GM18507 (cell line): Measurements from ENCODE around the gene TACC2.
A peak's percentile ranks its signal among the peaks of the same experiment; 100 is the strongest.

Experiments
- DNase-seq: peaks from one replicate; pipeline ENCODE4 v3.0.0; 2011; ENCODE audit warnings: low read depth; ENCODE audit not compliant: insufficient read length; ENCODE audit errors: extremely low spot score
- FAIRE-seq: peaks from 2 replicates; lab custom pipeline; 2011; peaks lifted over from hg19 to GRCh38; lab: Jason Lieb, UNC

The TACC2 gene

DNA sequence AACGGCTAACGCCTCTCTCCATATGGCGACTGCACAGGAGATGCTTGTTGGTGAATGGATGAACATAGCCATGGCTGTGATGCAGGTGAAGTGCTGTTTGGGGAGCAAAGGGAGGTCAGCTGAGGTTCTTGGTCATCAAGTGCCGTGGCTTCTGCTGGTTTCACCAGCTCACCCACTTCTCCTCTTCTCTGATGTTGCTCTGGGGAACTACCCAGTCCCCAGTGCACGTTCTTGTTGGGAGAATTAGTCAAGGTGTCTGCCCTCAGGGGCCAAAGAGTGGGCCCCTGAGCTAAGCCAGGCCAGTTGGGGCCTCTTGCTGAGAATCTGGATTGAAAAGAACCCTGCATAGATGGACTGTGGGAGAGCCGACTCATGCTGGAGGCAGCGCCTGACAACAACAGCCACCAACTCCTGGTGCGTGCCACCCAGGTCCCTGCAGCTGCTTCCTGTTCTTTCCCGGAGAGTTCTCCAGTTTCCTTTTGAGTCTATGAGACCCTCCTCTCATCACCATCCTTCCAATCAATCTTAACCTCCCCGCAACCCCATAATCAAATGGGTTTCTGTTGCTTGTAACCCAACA is 285.1 kb downstream of the TACC2 start:
- DNase-seq (no peak), FAIRE-seq (no peak)

DNA sequence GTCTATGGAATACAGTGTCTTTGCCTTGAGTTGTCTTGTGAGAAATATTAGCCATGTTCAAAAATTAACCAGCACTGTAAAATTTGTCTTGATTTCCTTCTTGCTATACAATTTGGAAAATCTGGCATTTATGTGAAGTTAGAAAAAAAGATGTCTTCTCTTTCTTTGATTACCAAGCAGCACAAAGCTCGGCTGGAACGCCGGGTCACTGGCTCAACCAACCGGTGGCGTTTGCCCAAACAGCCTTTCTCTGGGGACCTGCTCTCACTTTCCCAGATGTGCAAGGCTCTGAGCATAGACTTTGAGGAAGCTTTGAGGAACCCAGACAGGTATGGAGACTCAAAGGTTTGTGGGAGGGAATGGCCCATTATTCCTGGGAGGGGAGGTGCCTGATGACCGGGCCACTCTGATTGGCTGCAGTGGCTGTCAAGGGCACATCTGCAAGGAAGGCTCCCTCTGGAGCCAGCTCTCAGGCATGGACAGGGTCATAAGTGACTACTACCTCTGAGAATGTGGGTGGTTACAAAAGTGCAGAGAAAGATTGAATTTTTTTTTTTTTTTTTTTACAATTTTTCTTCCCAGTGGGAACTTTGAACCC is 287.7 kb downstream of the TACC2 start:
- no peak for DNase-seq
- FAIRE-seq: no peak

DNA sequence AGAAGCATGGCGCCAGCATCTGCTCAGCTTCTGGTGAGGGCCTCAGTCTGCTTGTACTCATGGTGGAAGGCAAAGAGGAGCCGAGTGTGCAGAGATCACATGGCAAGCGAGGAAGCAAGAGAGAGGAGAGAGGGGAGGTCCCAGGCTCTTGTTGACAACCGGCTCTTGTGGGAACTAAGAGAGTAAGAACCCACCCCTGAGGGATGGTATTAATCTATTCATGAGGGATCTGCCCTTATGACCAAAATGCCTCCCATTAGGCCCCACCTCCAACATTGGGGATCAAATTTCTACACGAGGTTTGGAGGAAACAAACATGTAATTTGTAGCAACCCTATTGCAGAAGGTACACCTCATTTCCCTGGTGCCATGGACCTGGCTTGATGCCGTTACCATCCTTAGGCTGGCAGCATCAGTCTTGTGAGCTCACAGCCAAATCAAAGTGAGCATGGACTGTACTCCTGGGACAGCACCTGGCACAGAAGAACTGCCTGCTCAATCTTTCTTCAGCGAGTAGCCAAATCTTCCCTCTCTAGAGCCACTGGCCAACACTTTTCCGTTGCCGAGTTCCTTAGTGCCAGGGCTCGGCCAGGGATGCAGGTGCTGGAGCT is 288.7 kb downstream of the TACC2 start:
- no peak for FAIRE-seq
- DNase-seq: no peak

DNA sequence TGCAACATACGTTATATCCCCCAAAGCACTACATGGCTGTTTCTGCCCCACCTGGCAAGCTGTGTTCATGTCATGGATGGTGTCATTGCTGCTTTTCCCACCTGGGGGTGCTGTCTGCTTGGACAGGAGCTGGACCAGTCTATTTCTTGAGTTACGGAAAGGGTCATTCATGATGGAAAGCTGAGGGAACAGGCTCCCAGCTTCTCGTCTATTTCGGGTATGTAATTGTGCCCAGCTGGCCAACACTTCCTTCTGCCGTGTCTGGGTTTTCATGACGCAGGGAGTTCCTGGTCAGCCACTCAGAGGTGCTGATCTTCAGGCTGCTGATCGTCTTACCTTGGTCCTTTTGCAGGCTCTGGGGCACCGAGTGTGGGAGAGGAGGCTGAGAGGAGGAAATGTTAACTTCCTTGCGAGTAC is 290.8 kb downstream of the TACC2 start:
- DNase-seq (no peak), FAIRE-seq (peak; percentile 21)

DNA sequence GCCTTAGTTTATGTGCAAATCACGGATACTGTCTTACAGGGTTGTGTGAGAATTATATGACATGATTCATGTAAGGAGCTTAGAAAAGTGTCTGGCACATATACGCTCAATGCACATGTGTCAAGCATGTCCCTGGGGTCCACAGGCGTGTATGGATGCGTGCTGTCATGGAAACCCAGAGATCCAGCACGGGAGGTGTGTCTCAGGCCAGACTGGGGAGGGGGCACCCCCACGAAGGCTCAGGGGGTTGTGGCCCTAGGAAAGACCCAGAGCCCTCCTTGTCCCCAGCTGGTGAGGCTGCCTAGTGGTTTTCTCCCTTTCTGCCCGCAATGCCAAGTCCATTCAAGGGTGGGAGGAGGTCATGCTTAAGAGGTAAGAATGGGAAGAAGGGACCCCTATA is 291.2 kb downstream of the TACC2 start:
- DNase-seq (no peak), FAIRE-seq (no peak)

DNA sequence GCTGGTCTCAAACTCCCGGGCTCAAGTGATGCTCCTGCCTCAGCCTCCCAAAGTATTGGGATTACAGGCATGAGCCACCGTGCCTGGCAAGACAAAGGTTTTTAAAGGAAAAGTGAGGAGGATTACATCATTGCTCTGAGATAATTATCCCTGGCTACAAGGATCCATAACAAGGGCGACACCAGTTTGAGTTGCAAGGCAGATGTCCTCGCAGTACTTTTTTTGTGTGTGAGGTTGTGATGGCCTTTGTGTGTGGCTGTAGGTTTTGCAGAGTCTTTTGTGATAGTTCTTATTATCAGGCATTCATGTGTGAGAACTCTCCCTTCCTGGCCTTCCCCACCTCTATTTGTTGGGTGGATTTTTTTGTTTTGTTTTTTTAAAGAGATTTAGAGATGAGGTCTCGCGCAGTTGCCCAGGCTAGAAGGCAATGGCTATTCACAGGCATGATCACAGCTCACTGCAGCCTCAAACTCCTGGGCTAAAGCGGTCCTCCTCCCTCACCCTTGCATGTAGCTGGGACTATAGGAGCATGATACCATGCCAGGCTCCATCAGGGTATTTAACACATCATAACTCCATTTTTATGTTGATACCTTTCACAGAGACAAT is 292.2 kb downstream of the TACC2 start:
- DNase-seq (no peak), FAIRE-seq (no peak)

DNA sequence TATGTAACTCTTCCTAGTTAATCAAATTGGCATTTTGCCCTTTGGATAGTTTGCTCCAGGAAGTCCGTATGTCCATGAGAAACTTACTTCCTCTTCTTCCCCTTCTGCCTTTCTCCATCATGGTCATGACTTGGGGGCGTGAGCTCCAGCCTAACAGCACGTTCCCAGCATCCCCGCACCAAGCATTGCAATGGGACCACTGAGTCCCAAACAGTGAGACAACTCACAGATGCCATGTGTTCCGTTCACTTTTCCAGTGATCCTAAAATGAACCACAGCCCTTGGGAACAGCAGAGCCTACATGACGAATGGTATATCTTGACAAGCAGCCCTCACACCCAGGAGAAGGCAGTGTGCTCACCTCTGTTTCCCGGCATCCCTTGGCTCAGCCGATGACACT is 292.8 kb downstream of the TACC2 start:
- FAIRE-seq (no peak), DNase-seq (no peak)

DNA sequence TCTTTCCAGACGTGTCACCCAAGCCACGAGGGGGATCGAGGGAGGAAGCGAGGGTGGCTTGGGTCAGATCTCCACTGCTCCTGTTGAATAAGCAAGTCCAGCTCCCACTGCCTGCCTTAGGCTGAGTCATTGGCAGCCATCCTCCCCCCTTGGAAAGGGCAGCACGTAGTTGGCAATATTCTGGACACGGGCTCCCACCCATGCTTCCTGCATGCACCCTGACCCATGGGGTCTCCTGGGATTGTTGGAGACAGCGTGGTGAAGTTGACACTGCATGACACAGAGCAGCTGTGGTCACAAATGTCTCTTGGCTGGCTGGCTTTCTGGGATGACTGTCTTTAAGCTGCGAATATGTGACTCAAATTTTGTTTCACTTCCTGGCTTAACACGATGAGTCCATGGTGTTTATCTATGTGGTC is 293.3 kb downstream of the TACC2 start:
- DNase-seq: no peak
- no peak for FAIRE-seq

DNA sequence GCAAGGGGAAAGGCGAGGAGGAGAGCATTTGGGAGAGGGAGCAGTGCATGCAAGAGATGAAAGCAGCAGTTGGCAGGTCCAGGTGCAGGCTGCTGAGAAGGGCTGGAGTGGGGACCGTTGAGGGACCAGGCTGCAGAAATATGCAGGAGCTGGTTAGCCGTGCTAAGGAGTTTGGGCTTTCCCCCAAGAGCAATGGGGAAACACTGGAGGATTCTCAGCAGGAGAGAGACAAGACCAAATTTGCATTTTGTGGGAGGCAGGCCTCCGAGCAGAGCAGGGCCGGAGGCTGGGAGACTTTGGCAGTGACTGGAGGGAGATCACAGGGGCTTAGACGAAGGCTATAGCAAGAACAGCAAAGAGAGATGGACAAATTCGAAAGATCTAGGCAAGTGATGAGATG is 293.9 kb downstream of the TACC2 start:
- peak; percentile 33 for FAIRE-seq
- no peak for DNase-seq

DNA sequence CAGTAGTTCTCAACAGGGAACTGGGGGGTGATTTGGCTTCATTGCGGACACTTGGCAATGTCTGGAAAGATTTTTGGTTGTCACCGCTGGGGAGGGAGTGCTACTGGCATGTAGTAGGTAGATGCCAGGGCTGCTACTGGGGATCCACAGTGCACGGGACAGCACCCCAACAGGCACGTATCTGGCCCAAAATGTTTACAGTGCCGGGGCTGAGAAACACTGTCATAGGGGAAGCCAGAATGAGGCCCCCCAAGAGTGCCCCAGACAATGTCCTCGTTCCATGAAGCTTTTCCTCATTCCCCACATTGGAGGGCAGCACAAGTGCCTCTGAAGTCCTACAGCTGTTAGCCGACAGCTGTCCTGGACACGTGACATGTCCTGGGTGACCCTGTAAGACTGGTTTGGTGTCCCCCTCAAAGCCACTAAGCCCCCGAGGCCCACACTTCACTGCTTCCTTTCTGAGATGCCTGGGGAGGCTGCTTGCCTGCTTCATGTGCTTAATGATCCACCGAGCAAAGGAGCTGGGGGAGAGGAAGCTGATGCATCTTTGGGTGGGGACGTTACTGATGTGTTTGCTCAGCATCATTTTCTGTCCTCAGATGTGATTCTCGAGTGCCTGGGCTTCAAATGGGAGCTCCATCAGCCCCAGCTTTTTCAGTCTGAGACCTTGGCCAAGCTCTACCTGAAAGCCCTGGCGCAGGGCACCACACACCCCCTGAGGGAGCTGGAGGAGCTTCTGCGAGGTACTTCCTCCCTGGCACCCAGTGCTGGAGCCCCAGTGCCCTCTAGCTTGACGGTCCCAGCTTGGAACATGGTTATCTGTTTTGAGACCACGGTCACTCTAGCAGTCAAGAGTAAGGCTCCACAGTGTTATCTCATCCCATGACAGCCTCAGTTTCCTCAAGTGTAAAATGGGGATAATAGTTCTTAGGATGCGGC is 296.8 kb downstream of the TACC2 start:
- DNase-seq (no peak), FAIRE-seq (no peak)

DNA sequence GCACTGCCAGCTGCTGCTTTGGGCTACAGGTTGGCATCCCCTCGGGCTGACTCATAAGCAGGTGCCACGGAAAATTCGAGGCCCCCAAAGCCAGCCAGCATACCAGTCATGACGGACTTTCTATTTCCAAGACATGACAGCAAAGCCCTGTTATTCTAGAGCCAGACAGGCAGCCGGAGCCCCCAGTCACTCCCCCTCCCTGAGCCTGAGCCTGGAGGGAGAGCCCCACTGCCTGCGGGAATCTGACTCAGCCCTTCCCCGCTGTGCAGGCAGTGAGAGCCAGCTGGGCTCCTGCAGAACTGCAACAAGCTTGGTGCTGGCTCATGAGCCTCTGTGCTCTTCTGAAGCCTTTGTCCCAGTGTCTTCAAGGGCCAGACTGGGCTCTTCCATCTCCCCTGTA is 297.9 kb downstream of the TACC2 start:
- FAIRE-seq (no peak), DNase-seq (no peak)

DNA sequence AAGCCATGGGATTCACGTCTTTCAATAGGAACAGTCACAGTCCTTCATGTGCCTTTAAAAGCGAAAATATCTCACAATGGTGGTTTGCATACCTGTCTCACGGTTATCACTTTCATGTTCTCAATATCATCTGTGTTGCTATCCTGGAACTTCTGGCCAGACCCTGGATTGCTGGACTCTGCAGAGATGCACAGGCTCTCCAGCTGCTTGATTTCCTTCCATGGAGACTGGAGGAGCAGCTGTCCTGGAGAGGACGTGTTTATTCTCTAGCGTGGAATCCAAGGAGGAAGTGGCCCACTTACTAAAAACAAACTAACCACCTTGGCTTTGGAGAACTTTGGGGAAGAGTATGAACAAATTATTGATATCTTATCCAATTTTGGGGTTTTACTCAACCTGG is 298.6 kb downstream of the TACC2 start:
- FAIRE-seq: no peak
- DNase-seq: no peak

DNA sequence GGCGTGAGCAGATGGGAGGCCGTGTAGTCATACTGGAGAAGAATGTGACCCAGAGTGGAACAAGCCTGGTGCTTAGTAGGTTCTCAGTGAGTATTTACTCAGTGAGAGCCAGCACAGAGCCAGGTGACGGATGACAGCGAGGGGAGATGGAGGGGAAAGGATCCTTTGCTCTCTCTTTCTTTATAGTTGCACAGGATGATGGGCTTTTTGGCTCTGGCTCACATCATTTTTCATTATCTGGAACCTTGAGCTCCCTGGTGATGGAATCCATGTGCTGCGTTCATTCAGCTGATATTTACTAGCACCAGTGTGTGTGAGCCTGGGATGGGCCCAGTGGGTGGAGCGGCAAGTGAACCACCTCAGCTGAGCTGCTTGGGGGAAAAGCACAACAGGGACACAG is 299.3 kb downstream of the TACC2 start:
- DNase-seq (no peak), FAIRE-seq (no peak)

DNA sequence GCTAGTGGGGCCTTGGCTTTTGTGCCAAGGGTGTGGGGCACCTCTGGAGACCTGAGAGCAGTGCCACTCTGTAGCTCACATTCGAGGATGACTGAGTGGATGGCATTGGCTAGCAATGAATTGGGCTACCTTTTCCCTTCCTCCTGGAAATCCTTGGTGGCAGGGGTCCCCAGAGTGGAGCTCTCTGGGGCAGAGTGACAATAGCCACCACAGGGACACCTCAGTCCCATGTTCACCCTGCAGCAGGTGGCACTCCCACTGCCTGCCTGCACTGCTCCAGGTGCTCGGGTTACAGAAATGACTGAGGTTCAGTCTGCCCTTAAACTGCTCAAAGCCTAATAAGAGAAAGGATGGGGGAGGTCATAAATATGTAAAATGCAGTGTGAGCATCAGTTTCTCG is 300.0 kb downstream of the TACC2 start:
- DNase-seq: no peak
- FAIRE-seq: no peak

DNA sequence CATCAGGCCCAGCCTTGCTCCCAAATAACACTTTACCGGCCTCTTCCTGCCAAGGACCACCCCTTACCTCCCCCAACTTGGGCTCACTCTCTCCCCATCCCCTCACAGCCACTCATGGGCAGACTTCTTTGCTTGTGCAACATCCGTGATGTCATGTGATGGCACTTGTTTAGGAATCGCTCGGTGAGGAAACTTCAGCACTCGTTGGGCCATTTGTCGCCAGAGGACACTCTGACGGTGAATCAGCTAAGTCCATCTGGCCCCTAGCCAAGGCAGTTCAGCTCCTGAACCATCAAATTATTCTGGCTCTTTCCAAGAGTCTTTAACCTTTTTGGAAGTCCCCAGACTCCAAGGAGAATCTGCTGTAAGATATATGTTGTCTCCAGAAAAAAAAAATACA is 301.4 kb downstream of the TACC2 start:
- FAIRE-seq: no peak
- DNase-seq: no peak

DNA sequence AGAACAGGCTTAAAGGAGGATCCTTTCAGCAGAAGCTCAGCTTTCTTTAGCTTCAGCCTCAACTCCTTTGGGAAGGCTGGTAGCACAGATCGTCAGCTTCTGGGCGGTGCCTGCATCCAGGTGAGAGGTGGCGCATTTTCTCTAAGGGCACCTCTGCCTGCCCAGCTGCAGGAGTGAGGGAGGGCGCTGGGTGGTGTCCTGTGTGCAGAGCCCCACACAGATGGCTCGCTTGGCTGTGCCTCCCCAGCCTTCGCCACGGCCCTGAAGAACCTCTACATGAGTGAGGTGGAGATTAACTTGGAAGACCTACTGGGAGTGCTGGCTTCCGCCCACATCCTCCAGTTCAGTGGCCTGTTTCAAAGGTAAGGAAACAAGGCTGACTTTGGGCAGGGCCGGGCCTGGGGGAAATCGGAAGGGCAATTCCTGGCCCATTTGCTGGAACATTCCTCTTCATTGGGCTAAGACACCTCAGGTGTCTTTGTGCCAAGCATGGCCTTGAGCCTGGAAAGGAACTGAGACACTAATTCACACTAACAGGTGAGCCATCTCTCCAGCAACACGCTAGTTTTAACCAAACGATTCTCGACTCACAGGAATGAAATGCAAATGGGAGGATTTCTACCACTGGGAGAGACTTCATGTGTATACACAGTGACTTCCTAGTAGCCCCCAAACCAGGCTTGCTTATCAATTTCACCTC is 302.0 kb downstream of the TACC2 start:
- DNase-seq: no peak
- FAIRE-seq: no peak

DNA sequence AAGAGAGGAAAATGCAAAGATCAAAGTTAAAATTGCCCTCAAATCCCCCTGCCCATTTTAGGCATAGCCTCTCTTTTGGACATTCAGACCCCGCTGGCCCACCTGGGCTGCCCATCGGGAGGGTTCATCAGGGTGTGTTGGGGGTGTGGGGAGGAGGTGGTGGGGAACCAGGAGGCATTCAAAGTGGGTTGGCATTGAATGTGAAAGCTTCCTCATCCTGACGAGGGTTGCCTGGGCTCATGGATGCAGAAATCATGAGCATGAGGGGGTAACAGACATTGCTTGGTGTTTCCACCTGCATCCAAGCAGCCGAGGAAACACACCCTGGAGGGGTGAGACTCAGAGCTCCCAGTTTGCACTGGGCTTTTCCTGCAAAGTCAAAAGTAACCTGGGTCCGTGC is 302.8 kb downstream of the TACC2 start:
- FAIRE-seq (no peak), DNase-seq (no peak)

DNA sequence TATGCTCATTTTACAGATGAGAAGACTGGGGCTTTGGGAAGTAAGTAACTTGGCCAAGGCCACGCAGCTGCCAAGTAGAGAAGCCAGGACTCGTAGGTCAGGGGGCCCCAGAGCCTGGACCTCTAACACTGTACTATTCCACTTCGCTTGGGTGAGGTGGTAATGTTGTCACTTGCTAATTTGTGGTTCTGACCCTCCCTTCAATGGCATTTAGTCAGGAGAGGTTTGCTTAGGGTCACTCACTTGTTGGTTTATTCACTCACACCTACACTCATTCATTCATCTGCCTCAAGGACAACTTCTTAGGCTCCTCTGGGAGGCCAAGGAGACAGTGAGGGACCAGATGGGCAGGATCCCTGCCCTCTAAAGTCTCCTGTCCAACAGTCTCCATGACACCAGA is 303.4 kb downstream of the TACC2 start:
- FAIRE-seq: no peak
- DNase-seq: no peak

DNA sequence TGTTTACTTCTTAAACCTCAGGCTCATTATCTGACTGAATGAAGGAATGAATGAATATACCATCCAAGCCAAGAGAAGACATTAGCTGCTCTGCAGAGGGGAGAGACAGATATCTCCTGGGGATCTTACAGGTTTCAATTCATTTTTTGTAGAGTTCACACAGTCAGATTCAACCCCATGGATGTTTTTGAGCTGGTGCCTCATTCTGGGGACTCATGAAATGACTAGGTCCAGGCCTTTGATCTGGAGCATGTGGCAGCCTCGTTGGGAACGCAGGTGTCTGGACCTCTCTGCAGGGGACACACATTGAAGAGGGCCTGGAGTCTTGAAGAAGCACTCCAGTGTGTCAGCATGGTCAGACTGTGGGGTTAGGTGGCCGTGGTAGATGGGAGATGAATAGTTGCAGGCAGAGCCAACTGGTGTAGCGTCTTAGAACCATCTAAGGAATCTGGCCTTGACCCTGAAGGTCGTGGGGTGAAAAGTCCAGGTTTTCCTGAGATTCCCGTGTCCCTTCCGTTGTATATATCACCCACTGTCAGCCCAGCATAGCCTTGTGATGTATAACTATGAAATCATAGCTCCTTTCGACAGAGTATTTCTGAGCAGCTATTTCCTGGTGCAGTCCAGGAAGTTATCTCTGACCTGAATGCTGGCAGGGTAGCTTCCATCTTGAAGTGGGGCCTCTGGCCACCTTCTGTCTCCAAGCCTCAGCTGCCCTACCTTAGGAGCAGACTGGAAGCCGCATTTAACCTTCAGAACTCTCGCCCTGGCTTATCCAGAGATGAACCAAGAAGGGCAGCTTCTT is 304.4 kb downstream of the TACC2 start:
- no peak for FAIRE-seq
- DNase-seq: no peak
